Osteoblast (primary cell): ENCODE measurements around the gene C11orf97. TPM values are rescaled to one million over a fixed set of nuclear protein-coding genes. Genes with fewer than 3 reads are reported as not detected.

Source experiments
- DNase-seq: peaks from one replicate; pipeline ENCODE4 v3.0.0; 2011; ENCODE audit warnings: low spot score, mixed read lengths; ENCODE audit not compliant: insufficient read length; ENCODE audit errors: missing footprints
- H2AFZ ChIP-seq: 2 replicates; pipeline ENCODE4 v1.6.0; 2011; ENCODE audit warnings: mild to moderate bottlenecking, low read length
- H3K27ac ChIP-seq: 2 replicates; pipeline ENCODE4 v1.5.1; 2011; ENCODE audit warnings: mild to moderate bottlenecking, low read depth, low read length, moderate library complexity
- H3K27me3 ChIP-seq: 2 replicates; pipeline ENCODE4 v1.6.0; 2012; ENCODE audit warnings: mild to moderate bottlenecking, control low read depth, inconsistent platforms, low read length, moderate library complexity; ENCODE audit not compliant: insufficient read depth
- H3K36me3 ChIP-seq: 2 replicates; pipeline ENCODE4 v1.5.1; 2011; ENCODE audit warnings: mild to moderate bottlenecking, low read length, control low read depth, moderate library complexity; ENCODE audit not compliant: insufficient read depth
- H3K4me1 ChIP-seq: 2 replicates; pipeline ENCODE4 v1.5.1; 2011; ENCODE audit warnings: mild to moderate bottlenecking, low read length, control low read depth, moderate library complexity; ENCODE audit not compliant: insufficient read depth
- H3K4me2 ChIP-seq: 2 replicates; pipeline ENCODE4 v1.6.0; 2011; ENCODE audit warnings: mild to moderate bottlenecking, low read length; ENCODE audit not compliant: insufficient read depth
- H3K4me3 ChIP-seq: fragments of 200-600 bp; sonication (generic); 3 replicates; pipeline ENCODE4 v1.5.1; 2012; ENCODE audit warnings: mild to moderate bottlenecking, low read length, inconsistent platforms; ENCODE audit not compliant: insufficient read depth
- H3K79me2 ChIP-seq: 2 replicates; pipeline ENCODE4 v1.6.0; 2012; ENCODE audit warnings: mild to moderate bottlenecking, low read length, control low read depth, inconsistent platforms; ENCODE audit not compliant: insufficient read depth
- H3K9me3 ChIP-seq: 2 replicates; pipeline ENCODE4 v1.5.1; 2011; ENCODE audit warnings: low read depth, low read length, control low read depth
- H4K20me1 ChIP-seq: 2 replicates; pipeline ENCODE4 v1.6.0; 2012; ENCODE audit warnings: mild to moderate bottlenecking, low read length, control low read depth; ENCODE audit not compliant: insufficient read depth
- CTCF ChIP-seq: IDR thresholded peaks from 2 replicates; pipeline ENCODE4 v1.5.1; 2011; ENCODE audit warnings: mild to moderate bottlenecking, low read depth, low read length, moderate library complexity; ENCODE audit errors: extremely low read depth
- total RNA-seq: library from RNA; depleted of rRNA; stranded (reverse); fragments of >200 nt; gene quantifications from 2 replicates; pipeline ENCODE4 v1.2.3, GENCODE V29; 2012

The C11orf97 gene
- total RNA-seq, 1 donor: not detected

- no peak overlapping the region for H3K27ac ChIP-seq
- no peak overlapping the region for H3K4me3 ChIP-seq
- DNase-seq: no peak
- no peak for TF ChIP-seq CTCF
- no peak overlapping the region for H2AFZ ChIP-seq
- no peaks in the 10 kb centered on the region for H3K79me2 ChIP-seq
- H4K20me1 ChIP-seq: no peaks in the 10 kb centered on the region
- H3K27me3 ChIP-seq: peaks cover 6% of the 10 kb centered on the region
- H3K4me1 ChIP-seq: no peaks in the 10 kb centered on the region
- no peak overlapping the region for H3K4me2 ChIP-seq
- H3K9me3 ChIP-seq: no peaks in the 10 kb centered on the region
- H3K36me3 ChIP-seq: no peaks in the 10 kb centered on the region
Observed at GRCh38 chr11:94518300-94518699, 6.0 kb downstream of the C11orf97 start.

DNA sequence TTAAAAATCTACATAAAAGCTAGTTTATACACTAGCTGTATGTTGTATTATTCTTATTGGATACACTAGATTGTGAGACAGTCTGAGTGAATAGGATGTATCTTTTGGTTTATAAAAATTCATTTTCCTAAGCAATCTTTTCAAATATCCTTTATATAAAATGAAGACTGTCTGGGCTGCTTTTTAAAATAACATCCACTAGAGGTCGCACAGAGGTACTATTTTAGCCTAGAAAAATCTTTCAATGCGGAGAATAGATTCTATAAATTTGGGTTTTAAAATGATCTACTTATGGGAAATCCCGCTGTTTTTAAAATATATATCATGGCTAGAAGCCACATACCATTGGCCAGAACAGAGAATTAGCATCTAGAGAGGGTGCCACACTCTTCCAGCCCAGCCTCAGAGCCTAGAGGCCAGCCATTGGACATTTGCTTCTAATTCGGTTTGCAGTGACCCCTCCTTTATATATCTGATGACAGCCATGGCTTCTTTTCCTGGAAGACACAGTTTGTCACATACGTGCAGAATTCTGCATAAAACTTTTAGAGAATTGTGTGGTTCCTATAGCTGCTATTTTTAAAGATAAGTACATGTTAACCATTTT lies 7.3 kb downstream of the C11orf97 start:
- H3K4me1 ChIP-seq: no peaks in the 10 kb centered on the region
- no peaks in the 10 kb centered on the region for H3K36me3 ChIP-seq
- peak overlapping the region; percentile 35 for H3K4me2 ChIP-seq
- H3K9me3 ChIP-seq: no peaks in the 10 kb centered on the region
- H3K4me3 ChIP-seq: no peak overlapping the region
- H3K79me2 ChIP-seq: no peaks in the 10 kb centered on the region
- TF ChIP-seq CTCF: peak; percentile 78
- H4K20me1 ChIP-seq: no peaks in the 10 kb centered on the region
- H3K27me3 ChIP-seq: peaks cover 6% of the 10 kb centered on the region
- DNase-seq: peak; percentile 58
- no peak overlapping the region for H3K27ac ChIP-seq
- H2AFZ ChIP-seq: peak overlapping the region; percentile 77

DNA sequence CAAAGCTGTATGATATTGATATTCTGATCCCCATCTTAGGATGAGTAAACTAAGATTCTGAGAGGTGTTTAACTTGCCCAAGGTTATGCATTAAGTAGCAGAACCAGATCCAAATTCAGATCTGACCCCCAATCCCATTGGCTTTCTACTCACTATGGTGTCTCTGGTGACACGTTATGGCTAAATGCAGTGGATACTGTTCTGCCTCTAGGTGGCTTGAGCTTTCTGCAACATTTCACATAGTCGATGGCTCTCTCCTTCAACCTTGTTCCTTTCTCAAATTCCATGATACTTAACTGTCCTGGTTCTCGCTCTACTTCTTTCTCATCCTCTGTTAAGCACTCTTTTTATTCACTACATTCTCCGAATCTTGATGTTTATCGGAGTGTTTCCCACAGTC lies 9.4 kb downstream of the C11orf97 start:
- Histone ChIP-seq H3K36me3 (no peaks in the 10 kb centered on the region), H3K9me3 (no peaks in the 10 kb centered on the region), H3K79me2 (no peaks in the 10 kb centered on the region), H3K27ac (no peak overlapping the region), H3K4me1 (peaks cover 11% of the 10 kb centered on the region), H4K20me1 (no peaks in the 10 kb centered on the region), H3K4me3 (no peak overlapping the region), H3K27me3 (no peaks in the 10 kb centered on the region), H3K4me2 (no peak overlapping the region), H2AFZ (no peak overlapping the region)
- no peak for DNase-seq
- peak; percentile 61 for TF ChIP-seq CTCF

GRCh38 chr11:94524341-94524740 lies 12.1 kb downstream of the C11orf97 start:
- Histone ChIP-seq H4K20me1 (no peaks in the 10 kb centered on the region), H3K27ac (no peak overlapping the region), H3K4me2 (no peak overlapping the region), H3K4me3 (no peak overlapping the region), H3K9me3 (no peaks in the 10 kb centered on the region), H3K27me3 (no peaks in the 10 kb centered on the region), H2AFZ (no peak overlapping the region), H3K4me1 (peaks cover 12% of the 10 kb centered on the region), H3K79me2 (no peaks in the 10 kb centered on the region), H3K36me3 (no peaks in the 10 kb centered on the region)
- no peak for TF ChIP-seq CTCF
- no peak for DNase-seq
